ENCODE measurements around the gene ZNF93.
A peak's percentile ranks its signal among the peaks of the same experiment; 100 is the strongest.
"Not testable (repeated sequence)": the region's sequence is repeated elsewhere in the genome, so short reads cannot be mapped to it uniquely, and the experiment has no call there.

Gene ZNF93

GRCh38 chr19:19900729-19901444 is at the start of gene ZNF93:
TSS of gene ZNF93 (plus strand) at chr19:19900946. CDS start at chr19:19901089, 143 bp downstream.
- peak within 1 kb of the TSS; percentile 99 for H3K4me3 Mint-ChIP-seq
- no peaks in the 10 kb centered on the region for H3K27me3 Mint-ChIP-seq
- peaks cover 20% of the 10 kb centered on the region for H3K4me1 Mint-ChIP-seq
- H3K9me3 Mint-ChIP-seq: peaks cover 15% of the 10 kb centered on the region
- DNase-seq (ENCODE audit: low spot score in 2 of 2) (peak; percentile 82 to 90), ATAC-seq (ENCODE audit: low read depth) (peak; percentile 96)
- H3K36me3 Mint-ChIP-seq: peaks cover 3% of the 10 kb centered on the region
- H3K27ac Mint-ChIP-seq: peak within 1 kb of the TSS; percentile 90

GRCh38 chr19:19851740-19852139 is 49.0 kb upstream of the ZNF93 start:
- peaks cover 11% of the 10 kb centered on the region for H3K4me1 Mint-ChIP-seq
- not testable (repeated sequence) for H3K4me3 Mint-ChIP-seq; H3K36me3 Mint-ChIP-seq; DNase-seq (ENCODE audit: low spot score in 2 of 2); H3K9me3 Mint-ChIP-seq; H3K27me3 Mint-ChIP-seq; ATAC-seq (ENCODE audit: low read depth)
- H3K27ac Mint-ChIP-seq: peak overlapping the region; percentile 53

GRCh38 chr19:19858751-19859150 is 42.0 kb upstream of the ZNF93 start:
- peak; percentile 43 for ATAC-seq (ENCODE audit: low read depth)
- H3K9me3 Mint-ChIP-seq: no peaks in the 10 kb centered on the region
- no peaks in the 10 kb centered on the region for H3K27me3 Mint-ChIP-seq
- H3K27ac Mint-ChIP-seq: no peak overlapping the region
- H3K36me3 Mint-ChIP-seq: no peaks in the 10 kb centered on the region
- H3K4me1 Mint-ChIP-seq: peaks cover 6% of the 10 kb centered on the region
- DNase-seq (ENCODE audit: low spot score in 2 of 2): no peak
- no peak overlapping the region for H3K4me3 Mint-ChIP-seq

- Mint-ChIP-seq H3K4me1 (peaks cover 7% of the 10 kb centered on the region), H3K27me3 (no peaks in the 10 kb centered on the region), H3K27ac (peak overlapping the region; percentile 58), H3K4me3 (peak overlapping the region; percentile 86), H3K9me3 (no peaks in the 10 kb centered on the region), H3K36me3 (no peaks in the 10 kb centered on the region)
- ATAC-seq (ENCODE audit: low read depth) (peak; percentile 67), DNase-seq (ENCODE audit: low spot score in 2 of 2) (peak; percentile 39 to 59)
Observed at GRCh38 chr19:19860756-19861390, 39.9 kb upstream of the ZNF93 start.

GRCh38 chr19:19865750-19866610 is 34.8 kb upstream of the ZNF93 start, which contains the start of gene ZNF253:
TSS of gene ZNF253 (plus strand) at chr19:19865882. CDS start at chr19:19865997, 115 bp downstream.
- no peaks in the 10 kb centered on the region for H3K27me3 Mint-ChIP-seq
- H3K4me3 Mint-ChIP-seq: peak within 1 kb of the TSS; percentile 99
- H3K4me1 Mint-ChIP-seq: peaks cover 8% of the 10 kb centered on the region
- no peaks in the 10 kb centered on the region for H3K36me3 Mint-ChIP-seq
- DNase-seq (ENCODE audit: low spot score in 2 of 2) (peak; percentile 78 to 87), ATAC-seq (ENCODE audit: low read depth) (peak; percentile 85)
- H3K27ac Mint-ChIP-seq: peak within 1 kb of the TSS; percentile 96
- H3K9me3 Mint-ChIP-seq: no peaks in the 10 kb centered on the region

GRCh38 chr19:19866611-19867248 is 34.0 kb upstream of the ZNF93 start:
- Mint-ChIP-seq H3K36me3 (peaks cover 1% of the 10 kb centered on the region), H3K4me1 (peaks cover 10% of the 10 kb centered on the region), H3K27me3 (no peaks in the 10 kb centered on the region), H3K27ac (peak overlapping the region; percentile 96), H3K9me3 (no peaks in the 10 kb centered on the region), H3K4me3 (peak overlapping the region; percentile 99)
- DNase-seq (ENCODE audit: low spot score in 2 of 2) (peak; percentile 46 to 51), ATAC-seq (ENCODE audit: low read depth) (peak; percentile 34)

GRCh38 chr19:19870086-19870485 is 30.7 kb upstream of the ZNF93 start:
- DNase-seq (ENCODE audit: low spot score in 2 of 2); ATAC-seq (ENCODE audit: low read depth); H3K27me3 Mint-ChIP-seq; H3K4me3 Mint-ChIP-seq; H3K36me3 Mint-ChIP-seq; H3K9me3 Mint-ChIP-seq; H3K27ac Mint-ChIP-seq: not testable (repeated sequence)
- peaks cover 15% of the 10 kb centered on the region for H3K4me1 Mint-ChIP-seq

GRCh38 chr19:19871932-19872331 is 28.8 kb upstream of the ZNF93 start:
- peaks cover 14% of the 10 kb centered on the region for H3K4me1 Mint-ChIP-seq

GRCh38 chr19:19873381-19873780 is 27.4 kb upstream of the ZNF93 start:
- peaks cover 18% of the 10 kb centered on the region for H3K36me3 Mint-ChIP-seq
- H3K27me3 Mint-ChIP-seq: no peaks in the 10 kb centered on the region
- H3K4me1 Mint-ChIP-seq: peaks cover 11% of the 10 kb centered on the region
- H3K9me3 Mint-ChIP-seq: no peaks in the 10 kb centered on the region
- DNase-seq (ENCODE audit: low spot score in 2 of 2): no peak
- H3K27ac Mint-ChIP-seq: no peak overlapping the region
- H3K4me3 Mint-ChIP-seq: no peak overlapping the region
- ATAC-seq (ENCODE audit: low read depth): no peak

More at GRCh38 chr19:19871932-19872331, 28.8 kb upstream of the ZNF93 start:
- Mint-ChIP-seq H3K27ac (no peak overlapping the region), H3K27me3 (no peaks in the 10 kb centered on the region), H3K4me3 (no peak overlapping the region), H3K9me3 (no peaks in the 10 kb centered on the region), H3K36me3 (peaks cover 11% of the 10 kb centered on the region)
- ATAC-seq (ENCODE audit: low read depth) (no peak), DNase-seq (ENCODE audit: low spot score in 2 of 2) (no peak)

GRCh38 chr19:19877724-19878123 is 23.0 kb upstream of the ZNF93 start:
- Mint-ChIP-seq H3K4me3 (no peak overlapping the region), H3K36me3 (peaks cover 29% of the 10 kb centered on the region), H3K4me1 (no peaks in the 10 kb centered on the region), H3K27ac (no peak overlapping the region), H3K27me3 (no peaks in the 10 kb centered on the region), H3K9me3 (no peaks in the 10 kb centered on the region)
- DNase-seq (ENCODE audit: low spot score in 2 of 2): no peak
- ATAC-seq (ENCODE audit: low read depth): no peak

- no peak for DNase-seq (ENCODE audit: low spot score in 2 of 2)
- Mint-ChIP-seq H3K27ac (no peak overlapping the region), H3K9me3 (peaks cover 1% of the 10 kb centered on the region), H3K4me1 (no peaks in the 10 kb centered on the region), H3K27me3 (no peaks in the 10 kb centered on the region), H3K4me3 (no peak overlapping the region), H3K36me3 (peaks cover 35% of the 10 kb centered on the region)
- no peak for ATAC-seq (ENCODE audit: low read depth)
Observed at GRCh38 chr19:19884583-19884982, 16.2 kb upstream of the ZNF93 start.

- Mint-ChIP-seq H3K36me3 (peaks cover 27% of the 10 kb centered on the region), H3K9me3 (peaks cover 15% of the 10 kb centered on the region)
- not testable (repeated sequence) for H3K27me3 Mint-ChIP-seq; H3K4me1 Mint-ChIP-seq; H3K4me3 Mint-ChIP-seq; DNase-seq (ENCODE audit: low spot score in 2 of 2); H3K27ac Mint-ChIP-seq; ATAC-seq (ENCODE audit: low read depth)
Observed at GRCh38 chr19:19892055-19892941, 8.4 kb upstream of the ZNF93 start.
